ENCODE measurements around the gene ASTE1. TPM values are rescaled to one million over a fixed set of nuclear protein-coding genes. Genes with fewer than 3 reads are reported as not detected.

The ASTE1 gene
- total RNA-seq, 1 donor from 2014 or later = 4.8 TPM

DNA sequence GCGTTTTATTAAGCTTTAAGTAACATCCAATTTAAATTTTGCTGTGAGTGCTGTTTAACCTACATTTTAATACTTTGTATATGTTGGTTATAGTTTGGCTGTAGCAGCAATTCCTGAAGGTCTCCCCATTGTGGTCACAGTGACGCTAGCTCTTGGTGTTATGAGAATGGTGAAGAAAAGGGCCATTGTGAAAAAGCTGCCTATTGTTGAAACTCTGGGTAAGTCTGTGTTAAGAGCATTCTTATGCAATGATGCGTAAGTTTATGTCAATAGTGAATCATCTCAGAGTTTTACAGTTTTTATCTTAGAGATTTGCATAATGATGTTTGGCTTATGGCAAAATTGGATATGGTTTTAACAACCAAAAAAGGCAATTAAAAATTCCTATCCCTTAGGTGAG lies 62.7 kb downstream of the ASTE1 start:
- no peak overlapping the region for H2AFZ ChIP-seq (ENCODE audit: low read depth, low read length)
- peaks cover 46% of the 10 kb centered on the region for H3K4me1 ChIP-seq (ENCODE audit: insufficient read depth, low read length)
- peak overlapping the region; percentile 76 for H3K9ac ChIP-seq (ENCODE audit: low read length)
- H3K27me3 Mint-ChIP-seq (ENCODE audit: low read depth, unreplicated experiment) = no peaks in the 10 kb centered on the region
- H3K36me3 Mint-ChIP-seq (ENCODE audit: low read depth, unreplicated experiment) = peaks cover 20% of the 10 kb centered on the region
- no peaks in the 10 kb centered on the region for H3K27me3 ChIP-seq (ENCODE audit: insufficient read depth, low read length)
- peak overlapping the region; percentile 13 for H3K27ac Mint-ChIP-seq (ENCODE audit: unreplicated experiment)
- no peaks in the 10 kb centered on the region for H4K20me1 ChIP-seq (ENCODE audit: insufficient read depth, low read length)
- no peak overlapping the region for H3K4me3 Mint-ChIP-seq (ENCODE audit: unreplicated experiment)
- peak; percentile 95 for FAIRE-seq
- peak; percentile 99 for DNase-seq (ENCODE audit: low read depth)
- no peak overlapping the region for H3K4me3 ChIP-seq (ENCODE audit: insufficient read depth, low read depth, low read length)
- no peaks in the 10 kb centered on the region for H3K9me3 Mint-ChIP-seq (ENCODE audit: unreplicated experiment)
- no peaks in the 10 kb centered on the region for H3K9me3 ChIP-seq (ENCODE audit: insufficient read depth, low read depth, low read length)
- peaks cover 3% of the 10 kb centered on the region for H3K79me2 ChIP-seq (ENCODE audit: insufficient read depth, low read length)
- H3K4me2 ChIP-seq (ENCODE audit: low read length) = peak overlapping the region; percentile 51
- peaks cover 33% of the 10 kb centered on the region for H3K36me3 ChIP-seq (ENCODE audit: insufficient read depth, low read length)
- peaks cover 22% of the 10 kb centered on the region for H3K4me1 Mint-ChIP-seq (ENCODE audit: low read depth, unreplicated experiment)
- no peak for TF ChIP-seq EZH2 (IDR thresholded peaks at IDR 0.05; ENCODE audit: insufficient read depth, low read length)
- no peak for TF ChIP-seq CTCF (IDR thresholded peaks at IDR 0.05; ENCODE audit: insufficient read depth, low read depth, low read length)
- H3K27ac ChIP-seq (ENCODE audit: low read depth, low read length) = peak overlapping the region; percentile 98

Other genes starting within 250 kb of the ASTE1 start
- 132 TPM in 2 replicates for gene ATP2C1, start 132.7 kb downstream of the ASTE1 start, total RNA-seq
- gene NEK11, start 52 bp upstream of the ASTE1 start, total RNA-seq = 6.7 and 7.1 TPM in 2 replicates

All from astrocyte (in vitro differentiated cells and primary cell).